ENCODE data around the gene NRG2. TPM values are rescaled to one million over a fixed set of nuclear protein-coding genes. Genes with fewer than 3 reads are reported as not detected.
A peak's percentile ranks its signal among the peaks of the same experiment; 100 is the strongest.

Gene NRG2
- total RNA-seq, 4 donors from 2014 or later: 1.1 to 2.9 (median 1.8) TPM

DNA sequence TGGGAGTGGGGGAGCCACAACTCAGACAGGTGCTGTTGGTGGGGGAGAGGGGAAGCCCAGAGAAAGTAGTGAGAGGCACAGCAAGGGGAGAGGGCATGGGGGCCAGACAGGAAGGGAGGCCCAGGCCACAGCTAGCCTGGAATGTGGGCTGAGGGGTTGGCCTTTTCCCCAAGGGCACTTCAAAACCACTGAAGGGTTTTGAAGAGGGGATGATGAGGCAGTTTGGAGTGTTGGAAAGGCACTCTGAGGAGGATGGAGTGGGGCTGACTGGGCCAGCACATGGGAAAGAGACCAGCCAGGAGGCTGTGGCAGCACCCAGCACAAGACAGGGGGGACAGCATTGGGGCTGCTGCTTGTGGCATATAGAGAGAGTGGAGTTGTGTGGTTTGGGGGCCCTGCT, 243.7 kb downstream of the NRG2 start:
- Histone ChIP-seq H3K36me3 (no peaks in the 10 kb centered on the region), H3K9me3 (no peaks in the 10 kb centered on the region), H3K4me3 (replicated peaks in 1 of 3) (no peak overlapping the region), H3K27ac (peak overlapping the region in 1 of 3 donors; percentile 45), H3K4me1 (peaks cover 29 to 45% of the 10 kb centered on the region in 2 donors), H3K27me3 (peaks cover 9% of the 10 kb centered on the region)
- DNase-seq: peak; percentile 85 to 87
- TF ChIP-seq, protein P1, sequence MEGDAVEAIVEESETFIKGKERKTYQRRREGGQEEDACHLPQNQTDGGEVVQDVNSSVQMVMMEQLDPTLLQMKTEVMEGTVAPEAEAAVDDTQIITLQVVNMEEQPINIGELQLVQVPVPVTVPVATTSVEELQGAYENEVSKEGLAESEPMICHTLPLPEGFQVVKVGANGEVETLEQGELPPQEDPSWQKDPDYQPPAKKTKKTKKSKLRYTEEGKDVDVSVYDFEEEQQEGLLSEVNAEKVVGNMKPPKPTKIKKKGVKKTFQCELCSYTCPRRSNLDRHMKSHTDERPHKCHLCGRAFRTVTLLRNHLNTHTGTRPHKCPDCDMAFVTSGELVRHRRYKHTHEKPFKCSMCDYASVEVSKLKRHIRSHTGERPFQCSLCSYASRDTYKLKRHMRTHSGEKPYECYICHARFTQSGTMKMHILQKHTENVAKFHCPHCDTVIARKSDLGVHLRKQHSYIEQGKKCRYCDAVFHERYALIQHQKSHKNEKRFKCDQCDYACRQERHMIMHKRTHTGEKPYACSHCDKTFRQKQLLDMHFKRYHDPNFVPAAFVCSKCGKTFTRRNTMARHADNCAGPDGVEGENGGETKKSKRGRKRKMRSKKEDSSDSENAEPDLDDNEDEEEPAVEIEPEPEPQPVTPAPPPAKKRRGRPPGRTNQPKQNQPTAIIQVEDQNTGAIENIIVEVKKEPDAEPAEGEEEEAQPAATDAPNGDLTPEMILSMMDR (IDR thresholded peaks at IDR 0.05): peak in 1 of 6 experiments; percentile 15
- TF ChIP-seq POLR2A (IDR thresholded peaks at IDR 0.05): no peak
- intact Hi-C loops (cut with DNase I): no loop called here

DNA sequence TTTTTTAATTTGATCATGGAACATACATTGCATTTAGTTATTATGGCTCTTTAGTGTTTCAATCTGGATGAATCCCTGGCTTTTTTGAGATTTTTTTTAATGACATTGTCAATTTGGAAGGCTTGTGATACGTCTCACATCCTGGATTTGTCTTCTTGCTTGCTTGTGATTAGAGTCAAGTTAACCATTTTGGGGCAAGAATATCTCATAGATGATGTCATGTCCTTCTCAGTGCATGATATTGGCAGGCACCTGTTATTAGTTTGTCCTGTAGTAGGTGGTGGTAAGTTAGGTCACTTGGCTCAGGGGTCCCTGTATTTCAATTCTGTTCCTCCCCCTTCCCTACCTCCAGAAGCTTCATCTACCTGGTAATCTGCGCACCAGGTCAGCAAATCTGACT, 244.2 kb downstream of the NRG2 start:
- DNase-seq: no peak
- H3K9me3 ChIP-seq: no peaks in the 10 kb centered on the region
- H3K27me3 ChIP-seq: peaks cover 9% of the 10 kb centered on the region
- no peak overlapping the region for H3K27ac ChIP-seq
- H3K4me1 ChIP-seq: peaks cover 29 to 45% of the 10 kb centered on the region in 2 donors
- TF ChIP-seq, protein P1 (IDR thresholded peaks at IDR 0.05): no peak
- no peak for TF ChIP-seq POLR2A (IDR thresholded peaks at IDR 0.05)
- 70 to 71% methylated on average over 2 of the region's 2 CpGs for WGBS, 2 donors
- intact Hi-C loops (cut with DNase I): no loop called here
- no peak overlapping the region for H3K4me3 ChIP-seq (replicated peaks in 1 of 3)
- no peaks in the 10 kb centered on the region for H3K36me3 ChIP-seq

DNA sequence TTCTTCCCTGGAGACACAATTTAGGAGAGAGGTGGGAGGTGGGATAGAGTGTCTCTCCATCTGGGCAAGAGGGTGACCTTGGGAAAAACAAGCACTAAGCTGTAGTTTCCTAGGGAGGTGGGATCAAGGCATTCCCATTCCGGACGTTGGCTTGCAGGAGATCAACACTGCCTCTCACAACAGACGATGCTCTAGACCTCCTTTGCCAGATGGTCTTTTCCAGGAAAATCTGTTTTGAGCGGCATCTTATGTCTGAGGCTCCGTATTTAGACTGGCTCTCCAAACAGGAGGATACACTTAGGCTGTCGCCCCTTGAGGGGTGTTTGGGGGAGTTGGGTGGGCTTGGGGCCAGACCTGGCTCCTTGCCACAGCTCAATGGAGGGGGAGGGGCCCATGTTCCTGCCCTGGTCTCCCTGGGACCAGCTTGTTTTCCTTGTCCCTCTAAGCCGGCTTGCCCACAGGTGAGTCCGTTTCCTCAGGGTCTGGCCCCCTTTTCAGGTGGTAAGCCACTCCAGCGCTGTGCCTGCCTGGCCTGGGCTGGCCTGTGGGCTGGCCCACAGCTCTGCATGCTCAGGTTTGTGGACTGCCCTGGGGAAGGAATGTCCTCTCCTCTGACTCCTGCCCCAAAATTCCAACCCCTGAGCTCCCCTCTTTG, 245.1 kb downstream of the NRG2 start:
- TF ChIP-seq POLR2A (IDR thresholded peaks at IDR 0.05): no peak
- TF ChIP-seq, protein P1 (IDR thresholded peaks at IDR 0.05): no peak
- Histone ChIP-seq H3K27me3 (peaks cover 9% of the 10 kb centered on the region), H3K27ac (no peak overlapping the region), H3K36me3 (no peaks in the 10 kb centered on the region), H3K4me1 (peaks cover 29 to 45% of the 10 kb centered on the region in 2 donors), H3K4me3 (replicated peaks in 1 of 3) (no peak overlapping the region), H3K9me3 (no peaks in the 10 kb centered on the region)
- no peak for DNase-seq
- intact Hi-C loops (cut with DNase I): no loop called here
- 50 to 72% methylated on average over 6 to 9 of the region's 9 CpGs for WGBS, 2 donors

DNA sequence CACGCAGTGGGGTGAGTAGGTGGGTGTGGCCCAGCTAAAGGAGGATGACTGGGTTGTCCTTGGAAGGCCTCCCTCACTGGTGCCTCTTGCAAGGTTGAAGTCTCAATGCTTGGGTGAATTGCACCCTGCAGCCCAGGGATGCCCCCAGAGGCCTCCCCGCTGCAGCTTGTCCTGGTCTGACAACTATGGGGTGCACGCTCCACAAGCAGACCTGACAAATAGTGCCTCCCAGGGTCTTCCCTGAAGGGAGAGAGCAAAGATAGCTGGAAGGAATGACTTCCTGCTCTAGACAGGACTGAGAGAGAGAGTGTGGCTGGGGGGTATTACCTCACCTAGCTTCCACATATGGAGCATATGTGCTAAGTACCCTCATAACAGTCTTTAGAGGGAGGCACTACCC, 245.8 kb downstream of the NRG2 start:
- no peak for DNase-seq
- H3K9me3 ChIP-seq: no peaks in the 10 kb centered on the region
- no peak overlapping the region for H3K4me3 ChIP-seq (replicated peaks in 1 of 3)
- intact Hi-C loops (cut with DNase I): no loop called here
- H3K36me3 ChIP-seq: no peaks in the 10 kb centered on the region
- H3K4me1 ChIP-seq: peaks cover 29 to 45% of the 10 kb centered on the region in 2 donors
- no peak overlapping the region for H3K27ac ChIP-seq
- peaks cover 9% of the 10 kb centered on the region for H3K27me3 ChIP-seq
- 40 to 74% methylated on average over 3 of the region's 3 CpGs for WGBS, 2 donors
- TF ChIP-seq POLR2A (IDR thresholded peaks at IDR 0.05): no peak
- TF ChIP-seq, protein P1 (IDR thresholded peaks at IDR 0.05): no peak

Small RNA genes within 50 kb of the gene (small RNA-seq; reads per million reads assigned to genes)
- gene RF00019: not detected

Other genes with a start within 250 kb of the NRG2 start
- under 1 TPM in 3 of 4 donors, not detected in 1; 0.11 to 0.67 (median 0.13) TPM for gene PSD2, start 247.5 kb downstream of the NRG2 start, total RNA-seq
- 10 to 100 TPM; 37.4 to 60.5 (median 44.7) TPM for gene PURA, start 70.8 kb upstream of the NRG2 start, total RNA-seq
- 10 to 100 TPM; 25.1 to 41.3 (median 28.6) TPM for gene IGIP, start 82.6 kb upstream of the NRG2 start, total RNA-seq
- gene CYSTM1, start 131.9 kb upstream of the NRG2 start, total RNA-seq: 100 to 1,000 TPM in 2 of 4 donors, 10 to 100 TPM in 2; 55.4 to 238 (median 112) TPM

All from thyroid gland (tissue), 4 donors.